HCT116 (cell line): Measurements from ENCODE around the gene ATP2C1. TPM values are rescaled to one million over a fixed set of nuclear protein-coding genes. Genes with fewer than 3 reads are reported as not detected.

ENCODE experiments used
- ATAC-seq: fragments of 200-7000 bp; cut with Tn5 transposase; 2 replicates; pipeline ENCODE4 v1.9.1; 2020; ENCODE audit warnings: mild to moderate bottlenecking, moderate library complexity
- BruUV-seq: library from RNA; stranded (reverse); fragments of 400-500 nt; replicated peaks from 2 replicates; lab custom pipeline; 2021; lab: Mats Ljungman, UMichigan
- CTCF ChIA-PET: fragments of 300-600 bp; sonication (Branson Sonifier 250); formaldehyde crosslinking; loops from one replicate; lab custom pipeline; 2021; ENCODE audit warnings: antibody characterized with exemption; lab: Charles Lee
- POLR2A ChIA-PET: fragments of 300-600, 350-600 bp; sonication (Branson Sonifier 250); formaldehyde crosslinking; loops from one replicate; lab custom pipeline; 2021; ENCODE audit warnings: antibody characterized with exemption; lab: Charles Lee
- RAD21 ChIA-PET, 2 experiments: fragments of 300-600 bp; sonication (Branson Sonifier 250); formaldehyde crosslinking; loops; one replicate each; lab custom pipeline; 2023; ENCODE audit warnings: low total read pairs in 2 of 2; ENCODE audit not compliant: uncharacterized antibody in 2 of 2, unreplicated experiment in 2 of 2, low non-redundant PET in 1 of 2; lab: Charles Lee
- DNase-seq: peaks from one replicate; pipeline ENCODE4 v3.0.0-alpha.2; 2010; ENCODE audit warnings: low read depth, low spot score
- H2AFZ ChIP-seq: fragments of 200-600 bp; shearing (Covaris generic), sonication (generic); 2 replicates; pipeline ENCODE4 v1.6.1; 2017; ENCODE audit warnings: low read depth, mixed run types, mixed read lengths, antibody characterized with exemption, low read length; ENCODE audit not compliant: poor library complexity, severe bottlenecking
- H3K27ac ChIP-seq: 2 replicates; pipeline ENCODE4 v1.5.1; 2012; ENCODE audit warnings: low read depth, low read length
- H3K27me3 ChIP-seq: fragments of 200-600 bp; sonication (generic); 2 replicates; pipeline ENCODE4 v1.6.1; 2016; ENCODE audit warnings: mixed run types, low read length, mixed read lengths; ENCODE audit not compliant: insufficient read depth
- H3K36me3 ChIP-seq, 2 experiments: fragments of 200-500 bp in 1 of 2; fragments of 200-600 bp in 1 of 2; sonication (Bioruptor generic) in 1 of 2; sonication (generic) in 1 of 2; 2 replicates each; pipeline versions ENCODE4 v1.5.1 to v1.6.1; 2014 to 2016; ENCODE audit warnings: low read length in 2 of 2, inconsistent platforms in 1 of 2, mixed read lengths in 1 of 2, mixed run types in 1 of 2; ENCODE audit not compliant: insufficient read depth in 2 of 2, control insufficient read depth in 1 of 2
- H3K4me1 ChIP-seq, 2 experiments: fragments of 200-600 bp in 1 of 2; sonication (generic) in 1 of 2; 2 replicates each; pipeline versions ENCODE4 v1.5.1 to v1.6.1; 2012 to 2017; ENCODE audit warnings: low read length in 2 of 2, inconsistent platforms in 1 of 2, mild to moderate bottlenecking in 1 of 2, mixed read lengths in 1 of 2, mixed run types in 1 of 2, moderate library complexity in 1 of 2; ENCODE audit not compliant: insufficient read depth in 2 of 2, control insufficient read depth in 1 of 2
- H3K4me2 ChIP-seq: fragments of 200-600 bp; sonication (generic); 2 replicates; pipeline ENCODE4 v1.6.1; 2017; ENCODE audit warnings: mixed run types, low read length, mixed read lengths
- H3K4me3 ChIP-seq, 2 experiments: fragments of 200-600 bp in 1 of 2; sonication (generic) in 1 of 2; replicated peaks in 1 of 2; 2 replicates each; pipeline ENCODE4 v1.5.1; 2011 to 2016; ENCODE audit warnings: low read length in 2 of 2, control low read depth in 1 of 2, low read depth in 1 of 2, mild to moderate bottlenecking in 1 of 2, mixed read lengths in 1 of 2, mixed run types in 1 of 2
- H3K79me2 ChIP-seq: fragments of 200-600 bp; sonication (generic); 2 replicates; pipeline ENCODE4 v1.6.1; 2017; ENCODE audit warnings: mild to moderate bottlenecking, mixed run types, low read length, moderate library complexity, mixed read lengths; ENCODE audit not compliant: insufficient read depth
- H3K9ac ChIP-seq: fragments of 200-600 bp; sonication (generic); 2 replicates; pipeline ENCODE4 v1.6.1; 2016; ENCODE audit warnings: low read length, mixed read lengths
- H3K9me2 ChIP-seq: fragments of 200-600 bp; sonication (generic), shearing (Covaris generic); 2 replicates; pipeline ENCODE4 v1.6.1; 2017; ENCODE audit warnings: mixed run types, mild to moderate bottlenecking, moderate library complexity; ENCODE audit not compliant: insufficient read depth
- H3K9me3 ChIP-seq, 2 experiments: fragments of 200-500 bp in 1 of 2; fragments of 200-600 bp in 1 of 2; sonication (Bioruptor generic) in 1 of 2; sonication (generic) in 1 of 2; 2 replicates each; pipeline ENCODE4 v1.6.1; 2014 to 2017; ENCODE audit warnings: low read length in 2 of 2, mixed read lengths in 2 of 2, inconsistent platforms in 1 of 2, low read depth in 1 of 2, mild to moderate bottlenecking in 1 of 2, mixed run types in 1 of 2, moderate library complexity in 1 of 2; ENCODE audit not compliant: control insufficient read depth in 1 of 2, insufficient read depth in 1 of 2
- H4K20me1 ChIP-seq: fragments of 200-600 bp; sonication (generic), shearing (Covaris generic); 2 replicates; pipeline ENCODE4 v1.6.1; 2017; ENCODE audit warnings: mixed run types, mild to moderate bottlenecking, moderate library complexity; ENCODE audit not compliant: insufficient read depth
- CBX3 ChIP-seq: IDR thresholded peaks from 2 replicates; pipeline ENCODE4 v1.6.1; 2012; ENCODE audit warnings: low read depth
- CTCF ChIP-seq, 3 experiments: fragments of 200-600 bp in 1 of 3; sonication (generic) in 1 of 3; IDR thresholded peaks in 2 of 3; conservative IDR thresholded peaks in 1 of 3; 2 replicates each; pipeline ENCODE4 v1.5.1; 2012 to 2017; ENCODE audit warnings: low read depth in 2 of 3, low read length in 2 of 3, antibody characterized with exemption in 1 of 3, borderline replicate concordance in 1 of 3, control low read depth in 1 of 3, mild to moderate bottlenecking in 1 of 3, mixed read lengths in 1 of 3, mixed run types in 1 of 3, moderate library complexity in 1 of 3; ENCODE audit not compliant: insufficient read depth in 1 of 3
- EGR1 ChIP-seq: IDR thresholded peaks from 2 replicates; pipeline ENCODE4 v1.6.1; 2012; ENCODE audit warnings: low read depth
- ELF1 ChIP-seq: IDR thresholded peaks from 2 replicates; pipeline ENCODE4 v1.6.1; 2012; ENCODE audit warnings: low read depth, borderline replicate concordance
- JUND ChIP-seq: IDR thresholded peaks from 2 replicates; pipeline ENCODE4 v1.6.1; 2012
- RAD21 ChIP-seq: IDR thresholded peaks from 2 replicates; pipeline ENCODE4 v1.6.1; 2012; ENCODE audit warnings: low read depth, mild to moderate bottlenecking
- SIN3A ChIP-seq: IDR thresholded peaks from 2 replicates; pipeline ENCODE4 v1.6.1; 2012; ENCODE audit warnings: low read depth
- SP1 ChIP-seq: IDR thresholded peaks from 2 replicates; pipeline ENCODE4 v1.6.1; 2012; ENCODE audit warnings: low read depth
- intact Hi-C: fragments of 100-400 bp; cut with micrococcal nuclease; formaldehyde crosslinking; loops from 2 replicates; pipeline ENCODE4 v1.10.0; 2022
- total RNA-seq: library from RNA; stranded (reverse); gene quantifications from one replicate; pipeline ENCODE4 v1.2.1, GENCODE V29; 2021; ENCODE audit not compliant: unreplicated experiment

Gene ATP2C1
- total RNA-seq, 1 experiment from 2014 or later, result 69.1 TPM

- Histone ChIP-seq H3K27me3 (no peaks in the 10 kb centered on the region), H2AFZ (no peak overlapping the region), H3K27ac (no peak overlapping the region), H3K4me2 (no peak overlapping the region), H3K4me3 (no peak overlapping the region), H4K20me1 (no peaks in the 10 kb centered on the region), H3K9me2 (no peaks in the 10 kb centered on the region), H3K9me3 (no peaks in the 10 kb centered on the region), H3K79me2 (no peaks in the 10 kb centered on the region), H3K36me3 (no peaks in the 10 kb centered on the region), H3K9ac (no peak overlapping the region), H3K4me1 (no peaks in the 10 kb centered on the region)
- DNase-seq (no peak), ATAC-seq (no peak)
- TF ChIP-seq SIN3A (no peak), EGR1 (no peak)
- intact Hi-C loops, result no loop called here
- POLR2A ChIA-PET, result no interaction called here
- CTCF ChIA-PET, result no interaction called here
- RAD21 ChIA-PET, result no interaction called here
- no TSS peak for BruUV-seq
Observed at GRCh38 chr3:130866327-130866726, 27.6 kb upstream of the ATP2C1 start.

DNA sequence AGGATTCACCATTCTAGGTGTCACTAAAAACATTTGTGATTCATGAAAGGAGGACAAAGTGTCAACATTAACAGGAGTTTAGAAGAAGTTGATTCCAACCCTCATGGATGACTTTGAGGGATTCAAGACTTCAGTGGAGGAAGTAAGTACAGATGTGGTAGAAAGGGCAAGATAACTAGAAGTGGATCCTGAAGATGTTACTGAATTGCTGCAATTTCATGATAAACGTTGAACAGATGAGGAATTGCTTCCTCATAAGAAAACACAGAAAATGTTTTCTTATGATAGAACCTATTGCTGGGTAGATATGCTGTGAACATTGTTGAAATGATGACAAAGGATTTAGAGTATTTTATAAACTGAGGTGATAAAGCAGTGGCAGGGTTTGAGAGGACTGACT is 23.5 kb upstream of the ATP2C1 start:
- Histone ChIP-seq H4K20me1 (no peaks in the 10 kb centered on the region), H3K4me3 (no peak overlapping the region), H3K9ac (no peak overlapping the region), H3K9me3 (no peaks in the 10 kb centered on the region), H3K9me2 (no peaks in the 10 kb centered on the region), H3K27ac (no peak overlapping the region), H3K36me3 (no peaks in the 10 kb centered on the region), H3K79me2 (no peaks in the 10 kb centered on the region), H2AFZ (no peak overlapping the region), H3K4me2 (no peak overlapping the region), H3K4me1 (no peaks in the 10 kb centered on the region), H3K27me3 (no peaks in the 10 kb centered on the region)
- TF ChIP-seq JUND, result no peak
- no peak for TF ChIP-seq SP1
- no peak for TF ChIP-seq RAD21
- TF ChIP-seq ELF1, result no peak
- TF ChIP-seq CBX3, result no peak
- TF ChIP-seq CTCF (IDR thresholded peaks at IDR 0.05 in 2 of 3, conservative IDR thresholded peaks at IDR 0.05 in 1 of 3; ENCODE audit: borderline replicate concordance in 1 of 3, insufficient read depth in 1 of 3, low read depth in 2 of 3, low read length in 2 of 3), result no peak
- intact Hi-C loops, result no loop called here
- DNase-seq (no peak), ATAC-seq (no peak)
- RAD21 ChIA-PET, result no interaction called here
- CTCF ChIA-PET, result no interaction called here
- POLR2A ChIA-PET, result no interaction called here
- BruUV-seq, result no TSS peak
